H9 (cell line): ENCODE data around the gene GARS1. TPM values are rescaled to one million over a fixed set of nuclear protein-coding genes. Genes with fewer than 3 reads are reported as not detected.

ENCODE experiments used
- DNase-seq: peaks from one replicate; pipeline ENCODE4 v3.0.0-alpha.2; 2017
- H2AFZ ChIP-seq: one replicate; pipeline ENCODE4 v1.6.1; 2013; ENCODE audit warnings: mild to moderate bottlenecking, low read length, control low read depth, moderate library complexity
- H2AK5ac ChIP-seq: 2 replicates; pipeline ENCODE4 v1.6.1; 2013; ENCODE audit warnings: low read length, control low read depth, mixed read lengths; ENCODE audit not compliant: insufficient read length
- H2BK120ac ChIP-seq: one replicate; pipeline ENCODE4 v1.6.1; 2013; ENCODE audit warnings: low read depth, mild to moderate bottlenecking, low read length, control low read depth, inconsistent platforms; ENCODE audit not compliant: poor library complexity, severe bottlenecking
- H2BK12ac ChIP-seq: 2 replicates; pipeline ENCODE4 v1.6.1; 2013; ENCODE audit warnings: low read length, control low read depth, mixed read lengths, low read depth; ENCODE audit not compliant: insufficient read length
- H2BK15ac ChIP-seq: 2 replicates; pipeline ENCODE4 v1.6.1; 2013; ENCODE audit warnings: low read depth, low read length, control low read depth
- H2BK20ac ChIP-seq: one replicate; pipeline ENCODE4 v1.6.1; 2013; ENCODE audit warnings: low read depth, mild to moderate bottlenecking, low read length, control low read depth, inconsistent platforms; ENCODE audit not compliant: poor library complexity, severe bottlenecking
- H2BK5ac ChIP-seq: 2 replicates; pipeline ENCODE4 v1.6.1; 2013; ENCODE audit warnings: low read length, control low read depth, mixed read lengths; ENCODE audit not compliant: insufficient read length
- H3K14ac ChIP-seq: 2 replicates; pipeline ENCODE4 v1.6.1; 2013; ENCODE audit warnings: low read length, control low read depth; ENCODE audit not compliant: insufficient read depth
- H3K18ac ChIP-seq: 2 replicates; pipeline ENCODE4 v1.6.1; 2013; ENCODE audit warnings: low read depth, mild to moderate bottlenecking, mixed read lengths, low read length, control low read depth; ENCODE audit not compliant: insufficient read length
- H3K23ac ChIP-seq: 2 replicates; pipeline ENCODE4 v1.6.1; 2013; ENCODE audit warnings: low read length, control low read depth, mixed read lengths, low read depth; ENCODE audit not compliant: insufficient read length
- H3K23me2 ChIP-seq: 2 replicates; pipeline ENCODE4 v1.6.1; 2013; ENCODE audit warnings: low read depth, mild to moderate bottlenecking, mixed read lengths, low read length, control low read depth; ENCODE audit not compliant: insufficient read length, poor library complexity, severe bottlenecking
- H3K27ac ChIP-seq: 2 replicates; pipeline ENCODE4 v1.5.1; 2013; ENCODE audit warnings: low read length, control low read depth, mixed read lengths, low read depth; ENCODE audit not compliant: insufficient read length
- H3K27me3 ChIP-seq: 2 replicates; pipeline ENCODE4 v1.6.1; 2013; ENCODE audit warnings: low read length, control low read depth, inconsistent platforms; ENCODE audit not compliant: insufficient read depth
- H3K4ac ChIP-seq: 2 replicates; pipeline ENCODE4 v1.6.1; 2013; ENCODE audit warnings: low read depth, mild to moderate bottlenecking, control low read depth, inconsistent platforms, low read length, moderate library complexity
- H3K4me1 ChIP-seq: 2 replicates; pipeline ENCODE4 v1.6.1; 2013; ENCODE audit warnings: low read length, control low read depth, inconsistent platforms; ENCODE audit not compliant: insufficient read depth
- H3K4me2 ChIP-seq: 2 replicates; pipeline ENCODE4 v1.6.1; 2013; ENCODE audit warnings: low read length, control low read depth, mixed read lengths; ENCODE audit not compliant: insufficient read length, insufficient read depth
- H3K56ac ChIP-seq: 2 replicates; pipeline ENCODE4 v1.6.1; 2013; ENCODE audit warnings: low read depth, mild to moderate bottlenecking, mixed read lengths, low read length, control low read depth; ENCODE audit not compliant: insufficient read length
- H3K79me1 ChIP-seq: 2 replicates; pipeline ENCODE4 v1.6.1; 2013; ENCODE audit warnings: low read depth, mild to moderate bottlenecking, moderate library complexity, low read length, control low read depth, inconsistent platforms; ENCODE audit not compliant: insufficient read depth, poor library complexity, severe bottlenecking
- H3K79me2 ChIP-seq: 2 replicates; pipeline ENCODE4 v1.6.1; 2013; ENCODE audit warnings: low read length, control low read depth, inconsistent platforms; ENCODE audit not compliant: insufficient read depth
- H3K9ac ChIP-seq: 2 replicates; pipeline ENCODE4 v1.6.1; 2013; ENCODE audit warnings: low read length, control low read depth, mixed read lengths; ENCODE audit not compliant: insufficient read length; ENCODE audit errors: extremely low read depth
- H3K9me3 ChIP-seq: one replicate; pipeline ENCODE4 v1.6.1; 2013; ENCODE audit warnings: low read depth, low read length, inconsistent platforms; ENCODE audit not compliant: control insufficient read depth
- H3T11ph ChIP-seq: one replicate; pipeline ENCODE4 v1.6.1; 2013; ENCODE audit warnings: mild to moderate bottlenecking, low read length, control low read depth, inconsistent platforms
- H4K20me1 ChIP-seq: one replicate; pipeline ENCODE4 v1.6.1; 2013; ENCODE audit not compliant: control insufficient read depth, insufficient read length, insufficient read depth
- H4K5ac ChIP-seq: 2 replicates; pipeline ENCODE4 v1.6.1; 2013; ENCODE audit warnings: low read depth, mild to moderate bottlenecking, mixed read lengths, low read length, control low read depth; ENCODE audit not compliant: insufficient read length
- H4K8ac ChIP-seq: replicated peaks from 2 replicates; pipeline ENCODE4 v1.6.1; 2013; ENCODE audit warnings: low read length, control low read depth, mixed read lengths, low read depth; ENCODE audit not compliant: insufficient read length
- H4K91ac ChIP-seq: 2 replicates; pipeline ENCODE4 v1.6.1; 2013; ENCODE audit warnings: low read depth, mild to moderate bottlenecking, moderate library complexity, mixed read lengths, low read length, control low read depth; ENCODE audit not compliant: insufficient read length
- H3K27ac Mint-ChIP-seq, 3 experiments: 2 replicates in 2 of 3; 3 replicates in 1 of 3; pipeline ENCODE4 v1.8.0; 2020 to 2021; ENCODE audit warnings: mixed read lengths in 3 of 3, mild to moderate bottlenecking in 1 of 3, moderate library complexity in 1 of 3
- H3K27me3 Mint-ChIP-seq: 2 replicates; pipeline ENCODE4 v1.8.0; 2021; ENCODE audit warnings: low read depth, mild to moderate bottlenecking, moderate library complexity, mixed read lengths
- H3K36me3 Mint-ChIP-seq, 3 experiments: 2 replicates in 2 of 3; 3 replicates in 1 of 3; pipeline ENCODE4 v1.8.0; 2020 to 2021; ENCODE audit warnings: low read depth in 3 of 3, mixed read lengths in 3 of 3; ENCODE audit not compliant: insufficient read depth in 1 of 3
- H3K4me1 Mint-ChIP-seq, 2 experiments: 2 replicates each; pipeline ENCODE4 v1.8.0; 2020; ENCODE audit warnings: mixed read lengths in 2 of 2
- H3K4me3 Mint-ChIP-seq, 2 experiments: 2 replicates in 1 of 2; 3 replicates in 1 of 2; pipeline ENCODE4 v1.8.0; 2020 to 2021; ENCODE audit warnings: mild to moderate bottlenecking in 2 of 2, mixed read lengths in 2 of 2, moderate library complexity in 1 of 2
- H3K9me3 Mint-ChIP-seq, 2 experiments: 2 replicates in 1 of 2; 3 replicates in 1 of 2; pipeline ENCODE4 v1.8.0; 2020; ENCODE audit warnings: mild to moderate bottlenecking in 2 of 2, mixed read lengths in 2 of 2, moderate library complexity in 1 of 2
- WGBS: extraction: QIAGEN DNeasy Blood & Tissue Kit; methylation state at CpG from one replicate; pipeline ENCODE4 v1.1.7; 2013; ENCODE audit warnings: missing lambda C conversion rate, low lambda C conversion rate, mixed read lengths; ENCODE audit not compliant: insufficient read length; ENCODE audit errors: extremely low coverage; 5-methylcytosine and 5-hydroxymethylcytosine counted together
- total RNA-seq: library from RNA; stranded (reverse); gene quantifications from 2 replicates; pipeline ENCODE4 v1.2.1, GENCODE V29; 2021
- TF ChIP-seq, protein P1 (sequence below): fragments of 200-600 bp; sonication (generic); conservative IDR thresholded peaks from 3 replicates; pipeline ENCODE4 v1.8.0; 2021; ENCODE audit warnings: antibody characterized with exemption, mild to moderate bottlenecking

GARS1 gene
- total RNA-seq, 1 experiment from 2014 or later = 234 TPM

DNA sequence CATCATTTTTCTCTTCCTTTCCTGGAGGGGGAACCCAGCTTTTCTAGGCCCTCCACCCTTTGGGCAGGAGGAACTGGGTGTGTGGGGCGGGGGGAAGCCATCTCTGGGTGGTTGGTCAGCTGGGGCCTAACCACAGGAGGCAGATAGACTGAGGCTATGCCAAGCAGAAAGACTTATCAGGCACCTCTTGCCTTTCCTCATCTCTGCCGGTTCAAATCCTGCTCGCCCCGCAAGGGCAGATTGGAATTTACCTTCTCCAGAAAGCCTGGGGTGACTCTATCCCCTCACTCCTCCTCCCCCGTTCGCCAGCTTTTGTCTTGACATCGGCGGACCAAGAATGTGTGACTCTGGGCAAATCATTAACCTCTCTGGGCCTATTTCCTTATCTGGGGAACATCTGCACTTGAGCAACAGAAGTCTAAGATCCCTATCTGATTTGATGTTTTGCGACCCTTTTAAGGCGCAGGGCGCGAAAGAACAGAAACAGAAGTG is 584 bp upstream of the GARS1 start:
- Mint-ChIP-seq H3K27ac (peak overlapping the region; percentile 98 to 99 (median 99)), H3K4me3 (peak overlapping the region; percentile 95 to 100), H3K36me3 (peaks cover 19 to 30% (median 24%) of the 10 kb centered on the region in 3 experiments), H3K4me1 (peaks cover 21 to 22% of the 10 kb centered on the region in 2 experiments), H3K9me3 (peaks cover 0 to under 1% of the 10 kb centered on the region in 2 experiments; a peak in 3 of 5 replicates), H3K27me3 (no peaks in the 10 kb centered on the region; the same call in 1 of the 2 replicates)
- Histone ChIP-seq H2BK120ac (no peak overlapping the region), H3K27ac (peak overlapping the region; percentile 55), H2BK5ac (no peak overlapping the region), H4K8ac (no peak overlapping the region), H2BK12ac (no peak overlapping the region), H3K23ac (no peak overlapping the region), H3K14ac (no peak overlapping the region), H3K23me2 (peaks cover 13% of the 10 kb centered on the region), H3K4me2 (peak overlapping the region; percentile 84), H4K91ac (no peak overlapping the region), H4K20me1 (no peaks in the 10 kb centered on the region), H2AK5ac (no peak overlapping the region), H3K9me3 (no peaks in the 10 kb centered on the region), H3K18ac (peak overlapping the region; percentile 19), H2BK20ac (no peak overlapping the region), H3K27me3 (no peaks in the 10 kb centered on the region), H3K4me1 (no peaks in the 10 kb centered on the region), H3K9ac (peak overlapping the region; percentile 80), H3K79me2 (peaks cover 27% of the 10 kb centered on the region), H2AFZ (no peak overlapping the region), H2BK15ac (no peak overlapping the region), H3T11ph (no peak overlapping the region), H3K79me1 (peaks cover 2% of the 10 kb centered on the region), H3K4ac (no peak overlapping the region), H4K5ac (no peak overlapping the region), H3K56ac (no peak overlapping the region)
- TF ChIP-seq, protein P1, sequence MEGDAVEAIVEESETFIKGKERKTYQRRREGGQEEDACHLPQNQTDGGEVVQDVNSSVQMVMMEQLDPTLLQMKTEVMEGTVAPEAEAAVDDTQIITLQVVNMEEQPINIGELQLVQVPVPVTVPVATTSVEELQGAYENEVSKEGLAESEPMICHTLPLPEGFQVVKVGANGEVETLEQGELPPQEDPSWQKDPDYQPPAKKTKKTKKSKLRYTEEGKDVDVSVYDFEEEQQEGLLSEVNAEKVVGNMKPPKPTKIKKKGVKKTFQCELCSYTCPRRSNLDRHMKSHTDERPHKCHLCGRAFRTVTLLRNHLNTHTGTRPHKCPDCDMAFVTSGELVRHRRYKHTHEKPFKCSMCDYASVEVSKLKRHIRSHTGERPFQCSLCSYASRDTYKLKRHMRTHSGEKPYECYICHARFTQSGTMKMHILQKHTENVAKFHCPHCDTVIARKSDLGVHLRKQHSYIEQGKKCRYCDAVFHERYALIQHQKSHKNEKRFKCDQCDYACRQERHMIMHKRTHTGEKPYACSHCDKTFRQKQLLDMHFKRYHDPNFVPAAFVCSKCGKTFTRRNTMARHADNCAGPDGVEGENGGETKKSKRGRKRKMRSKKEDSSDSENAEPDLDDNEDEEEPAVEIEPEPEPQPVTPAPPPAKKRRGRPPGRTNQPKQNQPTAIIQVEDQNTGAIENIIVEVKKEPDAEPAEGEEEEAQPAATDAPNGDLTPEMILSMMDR = no peak
- WGBS = no CpG with 5 or more reads among the region's 12 CpGs
- peak; percentile 51 for DNase-seq
